Stimulated activated CD4-positive, alpha-beta T cell treated with anti-CD3 and anti-CD28 coated beads, Interleukin-4, amount 100 ng/mL, for 24 hours (primary cell): ENCODE results near the gene DMRTC1.
"Not testable (repeated sequence)": the region's sequence is repeated elsewhere in the genome, so short reads cannot be mapped to it uniquely, and the experiment has no call there.

ENCODE experiments used
- DNase-seq: peaks from one replicate; pipeline ENCODE4 v3.0.0-alpha.2; 2020

Gene DMRTC1

GRCh38 chrX:72943819-72944169 is at the start of gene DMRTC1:
DMRTC1 (minus strand) TSS chrX:72943837; CDS start chrX:72875694, 68,143 bp downstream.
- DNase-seq, result not testable (repeated sequence)

- DNase-seq, result not testable (repeated sequence)
These were observed 37.3 kb upstream of the DMRTC1 start for GRCh38 chrX:72980894-72981469.

- not testable (repeated sequence) for DNase-seq
These were observed 31.2 kb upstream of the DMRTC1 start for GRCh38 chrX:72974885-72975284.

GRCh38 chrX:72971859-72972258 is 28.2 kb upstream of the DMRTC1 start:
- not testable (repeated sequence) for DNase-seq

- not testable (repeated sequence) for DNase-seq
These were observed 16.3 kb upstream of the DMRTC1 start for GRCh38 chrX:72959971-72960370.

GRCh38 chrX:72943035-72943818 is 410 bp downstream of the DMRTC1 start:
- not testable (repeated sequence) for DNase-seq

GRCh38 chrX:72942272-72942671 is 1.4 kb downstream of the DMRTC1 start:
- DNase-seq, result not testable (repeated sequence)

GRCh38 chrX:72937906-72938305 is 5.7 kb downstream of the DMRTC1 start, which contains the start of gene FAM236A:
FAM236A (plus strand) TSS chrX:72938206; CDS start chrX:72938263, 57 bp downstream.
- DNase-seq, result not testable (repeated sequence)

- not testable (repeated sequence) for DNase-seq
These were observed 6.7 kb downstream of the DMRTC1 start for GRCh38 chrX:72936882-72937455.

- not testable (repeated sequence) for DNase-seq
These were observed 7.2 kb downstream of the DMRTC1 start for GRCh38 chrX:72936455-72936854.

GRCh38 chrX:72932283-72932682 is 11.4 kb downstream of the DMRTC1 start:
- DNase-seq, result not testable (repeated sequence)

- DNase-seq, result not testable (repeated sequence)
These were observed 27.5 kb downstream of the DMRTC1 start for GRCh38 chrX:72916096-72916495.

- DNase-seq, result not testable (repeated sequence)
These were observed 31.3 kb downstream of the DMRTC1 start, which contains the start of gene FAM236C for GRCh38 chrX:72912315-72912714. FAM236C (plus strand) TSS chrX:72912615; CDS start chrX:72912715, 100 bp downstream.

- not testable (repeated sequence) for DNase-seq
These were observed 53.9 kb downstream of the DMRTC1 start for GRCh38 chrX:72889740-72890139.

GRCh38 chrX:72882898-72883297 is 60.7 kb downstream of the DMRTC1 start:
- not testable (repeated sequence) for DNase-seq

- DNase-seq, result not testable (repeated sequence)
These were observed 106.1 kb downstream of the DMRTC1 start for GRCh38 chrX:72837532-72837931.

GRCh38 chrX:72830701-72831100 is 112.9 kb downstream of the DMRTC1 start:
- not testable (repeated sequence) for DNase-seq
